Endothelial cell of umbilical vein (primary cell): Measurements from ENCODE around the gene MFAP4.

Source experiments
- EZH2 ChIP-seq: IDR thresholded peaks from 2 replicates; pipeline ENCODE4 v1.6.1; 2012; ENCODE audit warnings: borderline replicate concordance, low read depth, mild to moderate bottlenecking, moderate library complexity, low read length, inconsistent platforms; ENCODE audit not compliant: severe bottlenecking
- FOS ChIP-seq: IDR thresholded peaks from 2 replicates; pipeline ENCODE4 v1.6.1; 2011; ENCODE audit warnings: mild to moderate bottlenecking, low read length, moderate library complexity, borderline replicate concordance; ENCODE audit not compliant: insufficient read depth
- POLR2A ChIP-seq: IDR thresholded peaks from 2 replicates; pipeline ENCODE4 v1.6.1; 2012; ENCODE audit warnings: low read depth, mild to moderate bottlenecking, control low read depth, low read length
- TF ChIP-seq, protein P1 (sequence below), 2 donors: IDR thresholded peaks; 1 replicate in 1 of 2; 2 replicates in 1 of 2; pipeline ENCODE4 v1.5.1; 2011; ENCODE audit warnings: low read length in 2 of 2, mild to moderate bottlenecking in 2 of 2, moderate library complexity in 2 of 2, control low read depth in 1 of 2, inconsistent platforms in 1 of 2, low read depth in 1 of 2; ENCODE audit not compliant: insufficient read depth in 1 of 2; ENCODE audit errors: extremely low read depth in 1 of 2

DNA sequence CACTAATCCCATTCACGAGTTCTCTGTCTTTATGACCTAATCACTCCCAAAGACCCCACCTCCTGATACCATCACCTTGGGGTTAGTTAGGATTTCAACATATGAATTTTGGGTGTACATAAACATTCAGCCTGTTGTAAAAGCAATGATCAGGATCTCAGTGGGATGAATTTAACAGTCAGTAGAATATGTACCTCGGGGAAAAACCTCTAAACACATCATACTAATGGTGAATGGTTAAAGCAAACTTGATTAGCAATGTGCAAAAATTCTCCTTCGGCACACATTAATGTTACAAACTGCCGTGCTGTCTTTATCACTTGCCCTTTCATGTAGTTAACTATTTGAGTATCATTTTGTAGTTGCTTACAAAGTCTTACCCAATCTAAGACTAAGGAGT lies 34.2 kb upstream of the MFAP4 start:
- no peak for TF ChIP-seq FOS
- TF ChIP-seq, protein P1, sequence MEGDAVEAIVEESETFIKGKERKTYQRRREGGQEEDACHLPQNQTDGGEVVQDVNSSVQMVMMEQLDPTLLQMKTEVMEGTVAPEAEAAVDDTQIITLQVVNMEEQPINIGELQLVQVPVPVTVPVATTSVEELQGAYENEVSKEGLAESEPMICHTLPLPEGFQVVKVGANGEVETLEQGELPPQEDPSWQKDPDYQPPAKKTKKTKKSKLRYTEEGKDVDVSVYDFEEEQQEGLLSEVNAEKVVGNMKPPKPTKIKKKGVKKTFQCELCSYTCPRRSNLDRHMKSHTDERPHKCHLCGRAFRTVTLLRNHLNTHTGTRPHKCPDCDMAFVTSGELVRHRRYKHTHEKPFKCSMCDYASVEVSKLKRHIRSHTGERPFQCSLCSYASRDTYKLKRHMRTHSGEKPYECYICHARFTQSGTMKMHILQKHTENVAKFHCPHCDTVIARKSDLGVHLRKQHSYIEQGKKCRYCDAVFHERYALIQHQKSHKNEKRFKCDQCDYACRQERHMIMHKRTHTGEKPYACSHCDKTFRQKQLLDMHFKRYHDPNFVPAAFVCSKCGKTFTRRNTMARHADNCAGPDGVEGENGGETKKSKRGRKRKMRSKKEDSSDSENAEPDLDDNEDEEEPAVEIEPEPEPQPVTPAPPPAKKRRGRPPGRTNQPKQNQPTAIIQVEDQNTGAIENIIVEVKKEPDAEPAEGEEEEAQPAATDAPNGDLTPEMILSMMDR (IDR thresholded peaks at IDR 0.05; ENCODE audit: extremely low read depth in 1 of 2, insufficient read depth in 1 of 2, low read depth in 1 of 2, low read length in 2 of 2): no peak
- TF ChIP-seq EZH2: no peak
- no peak for TF ChIP-seq POLR2A
